Stimulated activated CD8-positive, alpha-beta memory T cell treated with anti-CD3 and anti-CD28 coated beads, Interleukin-4, amount 100 ng/mL, for 4 hours (primary cell): ENCODE data around the gene RLN1.
"Not testable (repeated sequence)": the region's sequence is repeated elsewhere in the genome, so short reads cannot be mapped to it uniquely, and the experiment has no call there.

Experiments
- DNase-seq, 2 donors: peaks; one replicate each; pipeline ENCODE4 v3.0.0-alpha.2; 2020; ENCODE audit warnings: low read depth in 2 of 2, low spot score in 1 of 2

The RLN1 gene

DNA sequence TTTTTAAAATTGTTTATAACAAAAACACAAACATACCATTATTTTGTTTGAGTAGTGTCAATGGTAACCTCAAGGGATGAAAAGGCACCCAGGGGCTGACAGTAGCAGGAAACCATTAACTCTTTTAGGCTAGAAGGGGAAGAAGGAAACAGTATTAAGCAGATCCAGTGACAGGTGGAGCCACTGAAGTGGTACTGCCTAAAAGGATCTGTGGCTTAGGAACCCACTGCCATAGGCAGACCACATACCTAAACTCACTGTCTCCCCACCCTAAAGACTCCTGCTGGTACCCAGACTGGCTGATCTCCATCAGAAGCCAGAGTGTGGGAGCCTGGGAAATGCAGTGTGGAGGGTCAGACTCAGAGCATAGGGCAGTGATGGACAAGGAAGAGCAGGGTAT, 13.5 kb downstream of the RLN1 start:
- no peak for DNase-seq

DNA sequence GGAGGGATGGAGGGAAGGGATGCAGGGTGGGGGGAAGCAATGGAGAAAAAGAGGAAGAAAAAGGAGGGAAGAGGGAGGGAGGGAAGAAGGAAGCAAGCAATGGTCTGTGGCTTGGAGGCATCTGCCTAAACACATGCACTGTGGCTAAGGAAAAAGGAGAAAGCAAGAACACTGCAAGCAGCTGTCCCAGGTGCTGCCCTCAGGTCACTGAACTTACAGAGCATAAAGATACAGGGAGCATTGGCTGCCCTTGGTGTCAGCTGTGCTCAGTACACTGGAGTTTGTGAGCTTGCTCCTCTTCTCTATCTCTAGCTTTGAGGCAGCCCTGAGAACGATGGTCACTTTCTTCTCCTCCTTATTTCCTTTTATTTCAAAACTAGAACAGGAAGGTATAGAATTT, 18.1 kb downstream of the RLN1 start:
- DNase-seq, result not testable (repeated sequence)

DNA sequence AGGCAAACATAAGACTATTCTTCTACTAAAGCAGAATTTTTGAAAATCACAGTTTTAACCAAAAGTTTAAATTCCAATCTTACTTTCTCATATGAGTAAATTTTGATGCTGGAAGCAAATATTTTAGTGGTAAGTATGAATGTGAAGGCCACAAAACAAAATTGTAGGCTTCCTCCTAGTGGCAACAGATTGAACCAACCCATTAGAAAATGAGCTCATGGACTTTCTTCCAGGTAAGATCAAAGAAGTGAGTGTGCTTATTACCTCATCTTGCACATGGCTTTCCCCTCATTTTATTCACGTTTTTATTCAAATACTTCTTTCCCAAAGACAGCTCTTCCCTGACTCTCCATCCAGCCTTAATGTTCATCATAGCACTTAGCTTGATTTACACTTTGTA, 18.6 kb downstream of the RLN1 start:
- DNase-seq, result no peak

DNA sequence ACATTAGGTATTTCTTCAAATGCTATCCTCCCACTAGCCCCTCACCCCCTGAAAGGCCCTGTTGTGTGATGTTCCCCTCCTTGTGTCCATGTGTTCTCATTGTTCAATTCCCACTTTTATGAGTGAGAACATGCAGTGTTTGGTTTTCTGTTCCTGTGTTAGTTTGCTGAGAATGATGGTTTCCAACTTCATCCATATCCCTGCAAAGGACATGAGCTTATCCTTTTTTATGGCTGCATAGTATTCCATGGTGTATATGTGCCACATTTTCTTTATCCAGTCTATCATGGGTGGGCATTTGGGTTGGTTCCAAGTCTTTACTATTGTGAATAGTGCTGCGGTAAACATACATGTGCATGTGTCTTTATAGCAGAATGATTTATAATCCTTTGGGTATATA, 23.3 kb downstream of the RLN1 start:
- not testable (repeated sequence) for DNase-seq

DNA sequence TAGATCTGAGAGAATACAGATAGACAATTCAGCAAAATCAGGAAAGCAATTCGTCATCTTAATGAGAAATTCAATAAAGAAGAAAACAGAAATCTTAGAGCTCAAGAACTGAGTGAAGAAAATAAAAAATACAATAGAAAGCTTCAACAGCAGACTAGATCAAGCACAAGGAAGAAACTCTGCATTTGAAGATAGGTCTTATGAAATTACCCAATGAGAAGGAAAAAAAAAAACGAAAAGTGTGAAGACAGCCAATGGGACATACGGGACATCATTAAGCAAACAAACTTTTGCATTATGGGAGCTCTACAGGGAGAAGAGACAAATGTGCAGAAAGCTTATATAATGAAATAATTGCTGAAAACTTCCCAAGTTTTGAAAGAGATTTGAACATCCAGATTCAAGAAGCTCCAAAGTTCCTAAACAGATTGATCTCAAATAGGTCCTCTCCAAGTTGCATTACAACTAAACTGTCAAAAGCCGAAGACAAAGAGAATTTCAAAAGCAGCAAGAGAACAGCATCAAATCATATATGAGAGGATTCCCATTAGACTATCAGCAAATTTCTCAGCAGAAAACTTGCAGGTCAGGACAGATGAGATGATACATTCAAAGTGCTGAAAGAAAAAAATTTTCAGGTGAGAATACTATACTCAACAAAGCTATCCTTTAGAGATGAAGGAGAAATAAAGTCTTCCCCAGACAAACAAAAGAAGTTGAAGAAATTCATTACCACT, 24.3 kb downstream of the RLN1 start:
- no peak for DNase-seq

DNA sequence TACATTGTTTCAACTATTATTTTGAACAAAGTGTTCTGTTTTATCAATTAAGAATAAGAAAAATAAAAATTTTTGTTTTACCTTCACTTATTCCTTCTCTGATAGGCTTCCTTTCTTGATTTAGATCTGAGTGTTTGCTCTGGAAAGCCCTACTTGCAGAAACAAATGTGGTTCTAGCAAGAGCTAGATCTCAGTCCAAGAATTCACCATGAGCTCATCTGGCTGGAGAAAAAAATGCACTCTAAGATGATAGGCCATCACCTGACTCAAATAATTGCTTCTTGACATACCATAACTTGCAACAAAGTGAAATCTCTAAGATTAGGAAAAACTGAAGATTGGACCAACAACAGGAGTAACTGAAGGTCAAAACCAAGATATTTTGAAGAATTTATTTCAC, 28.8 kb downstream of the RLN1 start:
- DNase-seq, result no peak

DNA sequence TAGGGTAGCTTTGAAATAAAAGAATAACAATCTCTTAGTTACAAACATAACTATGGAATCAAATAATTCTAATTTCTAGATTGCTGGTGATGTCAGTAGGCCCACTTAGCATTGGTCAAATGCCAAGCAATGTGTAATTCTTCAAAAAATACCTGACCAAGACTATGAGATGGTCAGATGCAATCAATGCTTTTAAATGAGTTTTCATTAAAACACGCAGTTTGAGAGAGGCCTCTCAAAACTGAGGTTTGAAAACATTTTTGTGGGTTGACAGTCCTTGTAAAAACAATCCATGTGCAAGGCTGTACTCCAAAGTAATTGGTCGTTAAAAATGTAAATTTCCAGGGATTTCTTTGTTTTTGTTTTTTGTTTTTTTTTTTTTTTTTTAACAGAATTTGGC, 33.9 kb downstream of the RLN1 start:
- no peak for DNase-seq

DNA sequence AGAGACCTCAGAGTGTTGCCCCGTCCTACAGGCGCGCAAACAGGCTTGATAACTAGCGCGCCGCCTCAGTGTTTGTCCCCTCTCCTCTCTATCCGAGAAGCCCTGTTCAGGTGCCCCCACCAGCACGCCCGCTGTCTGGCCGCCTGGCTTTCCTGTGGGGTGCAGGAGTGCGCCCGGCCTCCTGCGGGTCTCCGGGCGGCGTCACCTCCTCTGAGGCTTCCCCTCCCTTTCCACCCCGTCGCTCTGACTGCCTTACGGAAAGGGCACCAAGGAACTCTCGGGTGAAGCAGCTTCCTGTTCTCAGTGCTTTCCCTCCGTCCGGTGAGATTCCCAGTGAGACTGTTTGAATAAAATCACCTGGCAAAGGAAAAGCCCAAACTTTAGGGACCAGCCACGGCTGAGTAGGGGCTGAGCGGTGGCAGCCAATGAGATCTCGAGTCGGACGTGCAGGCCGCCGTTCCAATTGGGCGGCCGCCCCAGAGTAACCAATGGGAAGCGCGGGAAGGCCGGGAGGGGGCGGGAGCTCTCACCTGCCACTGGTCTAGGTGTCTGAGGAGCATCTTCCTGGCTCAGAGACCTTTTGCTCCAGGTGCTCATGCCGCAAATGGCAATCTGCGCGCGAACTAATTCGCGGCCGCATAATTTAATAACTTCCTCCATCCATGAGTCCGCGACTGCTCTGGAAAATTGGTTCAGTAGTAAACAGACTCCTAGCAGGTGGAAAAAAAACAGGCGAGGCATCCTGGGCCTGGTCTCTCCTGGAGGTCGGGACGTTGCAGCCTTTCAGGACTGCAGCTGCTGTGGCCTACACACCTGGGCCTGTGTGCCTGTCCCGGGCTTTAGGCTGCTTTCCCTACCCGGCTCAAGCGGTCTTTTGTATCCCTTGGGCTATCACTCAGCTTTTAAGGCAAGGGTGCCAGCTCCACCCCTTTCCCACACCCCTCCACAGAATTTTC, 35.6 kb downstream of the RLN1 start, which contains the start of gene RLN2:
TSS of gene RLN2 (minus strand) at position 877 of the 956 bp plus-strand sequence. CDS start at position 741, 136 bp downstream.
- not testable (repeated sequence) for DNase-seq

DNA sequence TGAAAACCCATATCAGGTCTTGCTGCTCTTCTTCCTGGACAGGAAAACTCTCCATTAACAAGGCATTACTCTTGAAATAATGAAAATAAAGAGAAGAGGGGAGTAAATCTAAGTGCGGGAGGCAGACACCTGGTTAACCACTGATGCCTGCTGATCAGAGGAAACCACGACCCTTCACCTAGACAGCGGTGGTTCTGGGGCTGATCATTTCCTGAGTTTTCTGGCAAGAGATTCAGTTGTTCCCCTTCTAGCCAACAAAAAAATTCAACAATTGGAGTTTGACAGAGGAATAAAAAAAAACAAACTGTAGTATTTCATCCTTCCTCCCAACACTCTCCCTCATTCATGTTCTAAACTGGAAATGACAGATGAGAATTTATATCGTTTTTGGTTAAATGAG, 38.1 kb downstream of the RLN1 start:
- no peak for DNase-seq

DNA sequence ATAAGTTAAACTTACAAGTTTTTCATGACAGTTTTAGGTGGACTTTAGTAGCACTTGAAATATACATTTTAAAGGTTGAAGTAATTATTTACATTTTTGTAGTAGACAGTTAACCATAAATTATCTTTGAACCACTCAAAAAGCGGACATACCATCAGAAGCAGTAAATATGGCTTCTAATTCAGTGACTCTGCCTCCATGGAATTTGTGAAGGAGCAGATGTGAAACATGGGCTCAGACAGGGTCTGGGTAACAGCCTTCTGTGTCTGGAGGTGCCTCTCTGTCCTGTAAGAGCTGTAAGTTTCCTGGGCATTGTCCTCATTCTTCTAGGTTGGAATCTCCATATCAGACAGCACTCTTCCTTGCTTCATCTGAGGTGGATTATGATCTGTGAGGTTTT, 47.5 kb downstream of the RLN1 start:
- no peak for DNase-seq

DNA sequence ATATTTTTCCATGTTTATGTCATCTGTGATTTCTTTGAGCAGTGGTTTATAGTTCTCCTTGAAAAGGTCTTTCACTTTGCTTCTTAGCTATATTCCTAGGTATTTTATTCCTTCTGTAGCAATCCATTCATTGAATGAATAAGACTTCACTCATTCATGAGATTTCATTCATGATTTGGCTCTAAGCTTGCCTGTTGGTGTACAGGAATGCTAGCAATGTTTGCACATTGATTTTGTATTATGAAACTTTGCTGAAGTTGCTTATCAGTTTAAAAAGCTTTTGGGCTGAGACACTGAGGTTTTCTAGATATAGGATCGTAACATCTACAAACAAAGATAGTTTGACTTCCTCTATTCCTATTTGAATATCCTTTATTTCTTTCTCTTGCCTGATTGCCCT, 51.1 kb downstream of the RLN1 start:
- DNase-seq, result no peak

DNA sequence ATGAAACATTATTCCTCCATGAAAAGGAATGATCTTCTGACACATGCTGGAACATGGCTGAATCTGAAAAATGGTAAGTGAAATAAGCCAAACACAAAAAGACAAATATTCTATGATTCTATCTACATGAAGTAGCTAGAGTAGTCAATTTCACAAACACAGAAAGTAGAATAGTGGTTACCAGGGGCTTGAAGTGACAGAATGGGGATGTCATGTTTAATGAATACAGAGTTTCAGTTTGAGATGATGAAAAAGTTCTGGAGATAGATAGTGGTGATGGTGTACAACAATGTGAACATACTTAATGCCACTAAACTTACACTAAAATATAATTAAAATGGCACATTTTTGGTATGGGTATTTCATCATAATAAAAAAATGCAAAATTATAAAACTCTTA, 53.4 kb downstream of the RLN1 start:
- no peak for DNase-seq
